HG03565 (cell line): ENCODE measurements around the gene TNFAIP8L1.

Experiments
- ATAC-seq: cut with Tn5 transposase; IDR thresholded peaks from one replicate; pipeline ENCODE4 v1.9.1; 2021; ENCODE audit warnings: mild to moderate bottlenecking, moderate library complexity; ENCODE audit not compliant: unreplicated experiment

The TNFAIP8L1 gene

DNA sequence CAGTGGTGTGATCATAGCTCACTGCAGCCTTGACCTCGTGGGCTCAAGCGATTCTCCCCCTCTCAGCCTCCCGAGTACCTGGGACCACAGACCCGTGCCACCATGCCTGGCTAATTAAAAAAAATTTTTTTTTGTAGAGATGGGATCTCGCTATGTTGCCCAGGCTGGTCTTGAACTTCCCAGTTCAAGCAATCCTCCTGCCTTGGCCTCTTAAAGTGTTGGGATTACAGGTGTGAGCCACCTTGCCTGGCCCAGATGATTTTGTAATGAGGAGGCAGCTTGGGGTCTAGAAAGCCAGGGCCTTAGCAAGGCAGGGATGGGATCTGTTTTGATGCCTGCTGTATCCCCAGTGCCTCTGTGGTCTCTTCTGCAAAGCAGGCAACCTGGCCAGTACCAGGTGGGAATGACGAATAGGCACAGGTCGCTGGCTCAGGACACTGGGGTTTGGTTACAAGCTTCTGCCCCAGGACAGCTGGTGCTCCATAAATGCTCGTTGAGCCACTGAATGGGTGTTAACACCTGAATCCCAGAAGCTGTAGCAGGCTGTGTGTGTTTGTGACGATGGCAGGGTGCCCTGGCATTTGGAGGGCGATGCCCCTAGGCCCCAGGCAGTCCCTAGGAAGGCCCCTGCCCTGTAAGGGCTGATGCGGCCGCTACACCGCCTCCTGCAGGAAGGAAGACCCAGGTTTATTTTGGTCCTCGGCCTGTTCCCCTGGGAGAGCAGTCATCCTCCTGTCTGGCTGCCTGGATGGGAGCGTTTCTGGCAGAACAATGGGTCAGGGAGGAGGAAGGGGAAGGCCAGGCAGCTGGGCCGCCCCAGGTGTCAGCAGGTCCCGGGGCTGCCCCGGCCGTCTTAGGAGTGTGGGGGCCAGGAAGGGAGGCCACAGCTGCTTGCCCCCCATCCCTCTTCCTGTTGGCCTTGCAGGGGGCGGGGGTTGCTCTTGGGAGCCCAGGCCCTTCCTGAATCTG is 8.6 kb downstream of the TNFAIP8L1 start:
- ATAC-seq = no peak

DNA sequence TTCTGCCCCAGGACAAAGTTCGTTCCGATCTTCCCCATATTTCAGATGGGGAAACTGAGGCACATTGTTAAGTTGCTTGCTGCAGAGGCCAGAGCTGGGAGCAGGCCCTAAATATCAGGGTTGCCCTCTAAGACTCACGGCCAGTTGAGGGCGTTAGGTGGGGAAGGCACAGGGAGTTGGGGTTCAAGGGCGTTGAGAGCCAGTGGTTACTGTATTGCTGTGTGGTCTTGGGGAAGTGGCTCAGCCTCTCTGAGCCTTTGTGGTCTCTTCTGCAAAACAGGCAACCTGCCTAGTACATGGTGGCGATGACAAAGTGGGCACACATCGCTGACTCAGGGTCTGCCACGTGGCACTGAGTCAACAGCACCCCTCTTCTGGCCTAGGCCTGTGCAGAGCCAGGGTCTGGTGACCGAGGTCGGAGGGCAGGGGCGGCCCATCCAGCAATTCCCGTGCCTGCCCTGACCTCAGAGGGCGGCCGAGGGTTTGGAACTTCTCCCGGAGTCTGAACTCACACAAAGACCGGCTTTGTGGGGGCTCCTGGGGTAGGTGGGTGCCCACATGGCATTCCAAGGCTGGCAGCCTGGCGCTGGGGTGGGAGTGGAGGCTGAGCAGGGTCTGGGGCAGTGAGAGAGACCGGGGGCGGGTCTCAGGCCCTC is 10.2 kb downstream of the TNFAIP8L1 start:
- no peak for ATAC-seq

DNA sequence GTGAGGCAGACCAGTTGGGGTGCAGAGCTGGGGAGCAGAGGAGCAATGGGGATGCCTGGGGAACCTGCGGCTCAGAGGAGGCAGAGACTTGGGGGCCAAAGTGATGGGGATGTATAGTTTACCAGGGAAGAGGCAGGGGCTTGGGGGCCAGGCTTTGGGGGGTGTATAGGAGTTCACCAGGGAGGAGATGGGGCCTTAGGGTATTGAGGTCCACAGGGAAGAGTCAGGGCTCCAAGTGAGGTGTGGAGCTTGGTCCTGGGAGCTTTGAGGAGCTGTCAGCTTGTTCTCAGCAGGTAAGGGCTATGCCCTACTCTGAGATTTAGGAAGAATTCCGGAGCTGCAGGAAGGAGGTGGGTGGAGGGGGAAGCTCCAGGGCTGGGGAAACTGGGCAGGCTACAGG is 10.8 kb downstream of the TNFAIP8L1 start:
- ATAC-seq = no peak

DNA sequence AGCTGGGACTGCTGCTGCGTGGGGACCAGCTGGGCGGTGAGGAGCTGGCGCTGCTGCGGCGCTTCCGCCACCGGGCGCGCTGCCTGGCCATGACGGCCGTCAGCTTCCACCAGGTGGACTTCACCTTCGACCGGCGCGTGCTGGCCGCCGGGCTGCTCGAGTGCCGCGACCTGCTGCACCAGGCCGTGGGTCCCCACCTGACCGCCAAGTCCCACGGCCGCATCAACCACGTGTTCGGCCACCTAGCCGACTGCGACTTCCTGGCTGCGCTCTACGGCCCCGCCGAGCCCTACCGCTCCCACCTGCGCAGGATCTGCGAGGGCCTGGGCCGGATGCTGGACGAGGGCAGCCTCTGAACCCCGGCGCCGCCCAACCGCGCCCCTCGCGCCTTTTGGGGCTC is 12.8 kb downstream of the TNFAIP8L1 start:
- ATAC-seq = no peak

DNA sequence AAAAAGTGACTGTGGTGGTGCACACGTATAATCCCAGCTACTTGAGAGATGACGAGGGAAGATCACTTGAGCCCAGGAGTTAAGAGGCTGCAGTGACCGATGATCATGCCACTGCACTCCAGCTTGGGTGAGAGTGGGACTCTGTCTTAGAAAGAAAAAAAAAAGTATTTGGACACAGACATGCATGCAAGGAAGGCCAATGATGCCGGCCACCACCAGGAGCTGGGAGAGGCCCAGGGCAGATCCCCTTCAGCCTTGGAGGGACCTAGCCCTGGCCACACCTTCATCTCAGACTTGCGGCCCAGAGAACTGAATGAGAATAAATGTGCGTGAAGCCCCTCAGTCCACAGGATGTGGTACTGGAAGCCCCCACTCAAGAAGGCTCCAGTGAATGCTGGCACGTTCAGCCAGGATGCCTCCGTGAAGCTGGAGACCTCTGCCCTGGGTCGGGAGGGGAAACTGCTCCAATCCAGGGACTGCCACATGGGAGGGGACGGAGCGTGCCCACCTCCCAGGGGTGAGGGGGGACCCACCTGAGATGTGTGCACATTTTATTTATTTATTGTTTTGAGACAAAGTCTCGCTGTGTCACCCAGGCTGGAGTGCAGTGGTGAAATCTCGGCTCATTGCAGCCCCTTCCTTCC is 14.6 kb downstream of the TNFAIP8L1 start:
- no peak for ATAC-seq

DNA sequence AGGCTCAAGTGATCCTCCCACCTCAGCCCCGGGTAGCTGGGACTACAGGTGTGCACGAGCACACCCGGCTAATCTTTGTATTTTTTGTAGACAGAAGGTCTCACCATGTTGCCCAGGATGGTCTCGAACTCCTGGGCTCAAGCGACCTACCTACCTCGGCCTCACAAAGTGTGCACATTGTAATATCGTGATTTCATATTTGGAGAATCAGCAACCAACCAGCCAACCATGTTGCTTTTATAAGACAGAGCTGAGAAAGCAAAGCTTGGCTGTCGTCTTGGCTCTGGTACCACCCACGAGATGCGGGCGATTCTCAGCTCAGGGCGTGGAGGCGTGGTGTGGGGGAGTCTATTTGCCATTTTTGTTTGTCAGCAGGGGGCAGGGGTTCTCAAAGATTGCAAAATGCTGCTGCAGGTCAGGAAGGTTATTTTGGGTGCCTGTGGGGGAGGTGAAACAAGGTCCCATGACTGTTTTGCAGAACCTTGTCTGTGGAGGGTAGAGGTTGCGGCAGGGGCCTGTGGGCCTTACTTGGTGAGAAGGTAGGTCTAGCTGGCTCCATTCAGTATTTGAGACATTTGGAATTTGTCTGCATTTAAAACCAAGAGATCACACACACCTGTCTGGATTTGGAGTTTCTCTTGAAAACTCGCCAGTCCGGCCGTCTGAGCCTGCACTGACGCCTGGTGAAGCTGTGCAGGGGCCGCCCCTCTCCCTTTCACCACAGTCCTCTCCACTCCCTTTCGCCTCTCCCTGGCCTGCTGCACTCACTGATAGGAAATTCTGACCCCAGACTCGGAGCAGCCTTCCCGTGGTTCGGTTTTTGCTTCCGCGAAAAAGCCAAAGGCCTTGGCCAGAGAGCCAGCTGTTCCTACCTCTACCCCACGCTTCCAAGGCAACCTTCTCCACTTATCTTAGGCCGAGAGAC is 15.4 kb downstream of the TNFAIP8L1 start:
- ATAC-seq = no peak

DNA sequence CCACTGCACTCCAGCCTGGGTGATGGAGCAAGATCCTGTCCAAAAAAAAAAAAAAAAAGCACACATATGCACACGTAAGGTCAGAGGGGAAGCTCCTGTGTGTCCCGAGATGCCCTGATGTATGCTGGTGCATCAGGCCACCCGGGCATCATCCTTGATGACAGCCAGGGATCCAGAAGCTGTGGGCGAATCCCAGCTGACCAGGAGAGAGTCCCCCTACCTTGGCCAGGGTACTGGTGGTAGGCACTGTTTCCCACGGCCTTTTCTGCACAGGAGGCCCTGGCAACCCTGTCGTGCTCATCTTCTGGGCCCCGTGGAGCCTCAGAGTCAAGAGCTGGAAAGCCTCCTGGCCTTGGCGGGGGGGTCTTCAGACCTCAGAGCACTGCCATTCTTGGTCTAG is 16.8 kb downstream of the TNFAIP8L1 start:
- no peak for ATAC-seq

DNA sequence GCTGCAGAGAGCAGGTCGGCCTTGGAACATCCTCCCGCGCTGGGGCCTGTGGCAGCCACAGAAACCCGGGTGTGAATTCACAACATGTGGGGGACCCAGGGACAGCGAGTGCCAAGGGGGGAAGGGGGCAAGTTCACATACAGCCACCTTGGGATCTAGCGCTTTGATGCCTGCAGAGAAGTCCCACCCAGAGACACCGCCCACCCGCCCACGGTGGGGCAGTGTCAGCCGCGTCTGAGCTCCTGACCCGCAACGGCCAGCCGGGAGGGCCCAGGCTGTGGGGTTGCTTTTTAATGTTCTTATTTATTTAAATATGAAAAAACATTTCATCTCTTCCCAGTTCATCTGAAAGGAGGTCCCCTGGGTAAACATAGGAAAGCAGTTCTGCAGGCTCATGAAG is 17.9 kb downstream of the TNFAIP8L1 start:
- no peak for ATAC-seq

DNA sequence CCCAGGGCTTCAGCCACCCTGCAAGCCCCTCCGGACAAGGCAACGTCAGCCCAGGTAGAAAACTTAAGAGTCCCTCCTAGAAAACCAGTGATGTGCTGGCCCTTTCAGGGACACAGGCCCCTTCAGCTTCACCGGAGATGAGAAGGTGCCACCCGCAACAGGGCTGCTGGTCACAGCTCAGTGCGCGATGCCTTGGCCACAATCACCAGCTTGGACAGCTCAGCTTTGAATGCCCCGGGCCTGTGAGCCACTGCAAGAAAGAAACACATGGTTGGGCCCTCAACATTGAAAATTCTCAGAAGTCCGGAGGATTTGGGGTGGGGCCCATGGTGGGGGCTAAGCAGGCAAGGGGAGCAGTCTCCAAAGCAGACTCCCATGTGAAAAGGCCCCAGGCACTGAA is 18.5 kb downstream of the TNFAIP8L1 start:
- no peak for ATAC-seq

DNA sequence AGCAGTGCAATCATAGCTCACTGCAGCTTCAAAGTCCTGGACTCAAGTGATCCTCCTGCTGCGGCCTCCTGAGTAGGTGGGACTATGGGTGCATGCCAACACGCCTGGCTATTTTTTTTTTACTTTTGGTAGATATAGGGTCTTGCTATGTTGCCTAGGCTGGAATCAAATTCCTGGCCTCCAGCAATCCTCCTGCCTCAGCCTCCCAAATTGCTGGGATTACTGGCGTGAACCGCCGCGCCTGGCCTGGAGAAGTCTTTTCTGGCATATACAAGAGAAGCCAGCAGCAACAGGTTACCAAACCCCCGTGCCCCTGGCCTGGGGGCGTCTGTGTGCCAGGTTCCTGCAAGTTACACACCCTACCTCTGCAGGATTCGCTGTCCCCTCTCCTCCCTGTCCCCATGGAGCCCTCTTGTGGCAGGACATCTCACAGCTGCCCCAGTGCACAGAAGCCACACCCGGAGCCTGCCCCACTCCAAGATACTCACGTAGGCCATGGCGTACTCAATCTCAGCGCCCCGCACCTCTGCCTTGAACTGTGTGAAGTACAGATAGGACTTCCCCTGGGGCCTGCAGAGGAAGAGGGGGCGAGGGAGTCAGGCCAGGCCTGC is 21.0 kb downstream of the TNFAIP8L1 start:
- no peak for ATAC-seq

DNA sequence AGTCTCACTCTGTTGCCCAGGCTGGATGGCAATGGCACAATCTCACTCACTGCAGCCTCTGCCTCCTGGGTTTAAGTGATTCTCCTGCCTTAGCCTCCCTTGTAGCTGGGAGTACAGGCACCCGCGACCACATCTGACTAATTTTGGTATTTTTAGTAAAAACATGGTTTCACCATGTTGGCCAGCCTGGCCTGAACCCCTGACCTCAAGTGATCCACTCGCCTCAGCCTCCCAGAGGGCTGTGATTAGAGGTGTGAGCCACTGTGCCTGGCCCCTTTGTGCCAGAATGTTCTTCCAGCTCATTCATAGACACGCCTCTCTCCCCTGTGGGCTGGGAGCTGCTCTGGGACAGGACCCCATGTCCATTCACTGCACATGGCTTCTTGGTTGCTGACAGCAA is 21.7 kb downstream of the TNFAIP8L1 start:
- no peak for ATAC-seq

DNA sequence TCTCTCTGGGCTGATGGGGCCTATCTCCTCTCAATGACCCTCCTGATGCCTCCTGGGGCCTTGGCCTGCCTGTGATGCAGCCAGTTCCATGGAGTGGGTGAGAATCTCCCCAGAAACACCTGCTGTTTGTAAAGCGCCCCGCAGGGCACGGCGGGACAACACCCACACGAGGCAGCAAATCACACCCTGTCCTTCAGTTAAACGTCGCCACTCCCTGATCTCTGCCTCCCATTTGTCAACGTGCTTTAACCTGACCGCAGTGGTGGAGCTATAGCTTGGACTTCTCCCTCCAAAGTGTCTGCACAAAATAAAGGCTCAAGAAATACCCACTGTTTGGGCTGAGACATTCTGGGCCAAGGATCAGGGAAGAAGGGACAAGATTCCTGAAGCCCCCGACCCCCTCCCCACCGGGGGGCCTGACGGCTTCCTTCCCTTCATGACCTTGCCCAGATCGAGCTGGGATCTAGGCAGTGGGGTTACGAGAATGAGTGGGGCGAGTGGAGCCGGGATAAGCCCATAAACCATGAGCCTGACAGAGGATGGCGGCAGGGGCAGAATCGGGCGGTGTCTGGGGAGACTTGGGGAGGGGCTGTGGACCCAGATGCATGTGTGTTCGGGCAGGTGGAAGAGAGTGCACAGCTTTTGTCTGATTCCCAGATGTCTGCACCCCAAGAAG is 22.8 kb downstream of the TNFAIP8L1 start:
- no peak for ATAC-seq

DNA sequence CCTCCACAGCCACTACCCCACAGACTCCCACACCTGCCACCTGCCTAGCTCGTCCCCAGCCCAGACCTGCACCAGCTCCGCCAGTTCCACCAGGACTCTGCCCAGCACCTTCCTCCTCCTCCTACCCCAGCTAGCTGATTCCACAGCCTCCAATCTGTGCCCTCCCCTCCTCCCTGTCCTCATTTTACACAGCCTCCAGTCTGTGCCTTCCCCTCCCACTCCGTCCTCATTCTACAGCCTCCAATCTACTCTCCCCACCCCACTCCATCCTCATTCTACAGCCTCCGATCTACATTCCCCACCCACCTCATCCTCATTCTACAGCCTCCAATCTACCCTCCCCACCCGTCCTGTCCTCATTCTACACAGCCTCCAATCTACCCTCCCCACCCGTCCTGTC is 23.5 kb downstream of the TNFAIP8L1 start:
- ATAC-seq = no peak

DNA sequence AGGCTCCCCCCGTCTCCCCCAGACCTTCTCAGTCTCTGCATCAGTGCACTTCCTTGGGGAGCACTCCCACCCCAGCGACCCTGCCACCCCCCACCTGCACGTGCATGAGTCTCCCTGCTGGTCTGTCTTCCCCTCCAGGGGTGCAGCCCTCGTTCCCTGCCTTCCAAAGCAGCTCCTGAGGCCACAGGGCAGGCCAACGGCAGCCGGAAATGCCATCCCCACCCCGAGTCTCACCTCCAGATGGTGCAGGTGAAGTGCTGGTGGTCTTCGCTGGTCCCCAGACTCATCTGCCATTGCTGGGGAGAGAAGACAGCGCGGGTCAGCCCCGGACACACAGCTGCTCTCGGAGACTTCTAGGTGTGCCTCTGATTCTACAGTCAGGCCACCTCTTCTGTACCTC is 25.3 kb downstream of the TNFAIP8L1 start:
- no peak for ATAC-seq

DNA sequence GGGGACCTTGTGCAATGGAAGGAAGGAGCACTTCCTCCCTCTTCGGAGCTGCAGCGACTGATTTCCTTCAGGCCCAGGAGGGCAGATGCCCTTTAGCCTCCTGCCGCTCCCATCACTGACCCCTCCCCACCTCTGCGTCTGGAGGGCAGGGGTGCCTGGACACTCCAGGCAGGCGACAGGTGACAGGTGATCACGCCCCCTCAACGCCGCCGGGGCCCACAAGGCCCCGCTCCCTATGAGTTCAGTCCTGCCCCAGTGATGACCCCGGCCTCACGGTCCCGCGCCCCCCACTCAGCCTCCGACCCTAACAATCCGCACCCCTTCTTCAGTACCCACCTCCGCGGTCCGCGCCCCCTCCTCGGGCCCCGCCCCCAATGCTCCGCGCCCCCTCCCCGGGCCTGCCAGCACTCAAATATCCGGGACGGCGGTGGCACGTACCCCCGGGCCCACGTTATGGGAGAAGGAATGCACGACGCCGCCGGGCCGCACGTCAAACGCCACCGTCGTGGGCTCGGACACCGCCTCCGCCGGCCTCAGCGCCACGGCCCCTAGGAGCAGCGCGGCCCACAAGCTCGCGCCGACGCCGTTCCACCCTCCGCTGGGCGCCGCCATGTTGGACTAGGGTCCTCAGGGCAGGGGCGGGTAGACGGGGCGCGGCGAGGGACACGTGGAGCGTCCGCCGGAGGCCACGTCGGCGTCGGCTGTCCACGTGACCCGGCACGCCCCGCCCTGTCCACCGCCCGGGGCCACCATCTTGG is 30.6 kb downstream of the TNFAIP8L1 start, which contains the start of gene MYDGF:
Gene MYDGF (minus strand): TSS at position 620 of the 758 bp plus-strand sequence. CDS start 8 bp downstream, at position 612.
- peak; percentile 85 for ATAC-seq

DNA sequence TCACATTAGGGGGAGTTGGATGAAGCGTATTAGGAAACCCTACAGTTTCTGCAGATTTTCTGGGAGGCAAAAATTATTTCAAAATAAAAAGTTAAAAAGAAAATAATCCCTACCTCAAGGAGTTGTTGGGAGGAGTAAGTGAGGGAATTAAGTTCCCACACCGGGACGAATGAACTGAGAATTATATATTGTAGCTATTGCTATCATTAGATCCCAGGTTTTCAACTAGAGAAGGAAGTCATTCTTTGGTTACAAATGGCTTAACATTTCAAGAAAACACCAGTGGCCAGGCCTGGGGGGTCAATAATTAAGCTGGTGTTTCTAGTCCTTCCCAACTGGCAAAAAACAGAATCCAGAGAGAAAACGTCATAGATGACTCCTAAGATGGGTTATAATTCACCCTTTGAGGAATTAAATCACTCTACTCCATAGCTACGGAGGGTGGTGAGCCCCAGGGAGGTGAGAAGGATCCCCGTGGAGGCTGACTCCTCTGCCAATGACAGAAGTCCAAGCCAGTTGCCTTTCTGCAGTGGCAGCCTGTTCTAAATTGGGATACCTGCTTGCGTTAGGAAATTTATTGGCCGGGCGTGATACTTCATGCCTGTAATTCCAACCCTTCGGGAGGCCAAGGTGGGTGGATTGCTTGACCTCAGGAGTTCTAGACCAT is 32.0 kb downstream of the TNFAIP8L1 start:
- ATAC-seq = no peak

DNA sequence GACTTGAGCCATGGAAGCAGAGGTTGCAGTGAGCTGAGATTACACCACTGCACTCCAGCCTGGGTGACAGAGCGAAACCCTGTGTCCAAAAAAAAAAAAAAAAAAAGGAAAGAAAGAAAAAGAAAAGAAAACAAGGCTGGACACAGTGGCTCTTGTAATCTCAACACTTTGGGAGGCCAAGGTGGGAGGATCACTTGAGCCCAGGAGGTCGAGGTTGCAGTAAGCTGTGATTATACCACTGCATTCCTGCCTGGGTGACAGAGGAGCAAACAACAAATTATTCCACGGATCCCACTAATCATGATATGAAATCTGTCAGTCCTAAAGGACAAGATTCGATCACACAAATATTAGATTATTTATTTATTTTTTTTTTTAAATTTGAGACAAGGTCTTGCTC is 33.9 kb downstream of the TNFAIP8L1 start:
- no peak for ATAC-seq

DNA sequence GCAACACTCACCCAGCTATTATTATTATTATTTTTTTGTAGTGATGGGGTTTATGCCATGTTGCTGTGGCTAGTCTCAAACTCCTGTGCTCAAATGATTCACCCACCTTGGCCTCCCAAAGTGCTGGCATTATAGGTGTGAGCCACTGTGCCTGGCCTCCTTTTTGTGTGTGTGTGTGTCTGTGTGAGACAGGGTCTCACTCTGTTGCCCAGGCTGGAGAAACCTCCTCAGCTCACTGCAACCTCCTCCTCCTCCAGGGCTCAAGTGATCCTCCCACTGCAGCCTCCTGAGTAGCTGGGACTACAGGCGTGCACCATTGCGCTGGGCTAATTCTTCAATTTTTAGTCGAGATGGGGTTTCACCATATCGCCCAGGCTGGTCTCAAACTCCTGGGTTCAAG is 34.4 kb downstream of the TNFAIP8L1 start:
- ATAC-seq = no peak
